Myocyte (in vitro differentiated cells): ENCODE results near the gene RIT1. TPM values are rescaled to one million over a fixed set of nuclear protein-coding genes. Genes with fewer than 3 reads are reported as not detected.
"Not testable (repeated sequence)": the region's sequence is repeated elsewhere in the genome, so short reads cannot be mapped to it uniquely, and the experiment has no call there.

Experiments used
- DNase-seq: peaks from one replicate; pipeline ENCODE4 v3.0.0-alpha.2; 2012; ENCODE audit warnings: low read depth
- total RNA-seq: library from RNA; depleted of rRNA; stranded (reverse); fragments of >200 nt; gene quantifications from 2 replicates; pipeline ENCODE4 v1.2.3, GENCODE V29; 2014

The RIT1 gene
- total RNA-seq, 1 donor from 2014 or later, result 72.0 TPM

- not testable (repeated sequence) for DNase-seq
Measured at GRCh38 chr1:155895617-155896016, 15.5 kb downstream of the RIT1 start.

DNA sequence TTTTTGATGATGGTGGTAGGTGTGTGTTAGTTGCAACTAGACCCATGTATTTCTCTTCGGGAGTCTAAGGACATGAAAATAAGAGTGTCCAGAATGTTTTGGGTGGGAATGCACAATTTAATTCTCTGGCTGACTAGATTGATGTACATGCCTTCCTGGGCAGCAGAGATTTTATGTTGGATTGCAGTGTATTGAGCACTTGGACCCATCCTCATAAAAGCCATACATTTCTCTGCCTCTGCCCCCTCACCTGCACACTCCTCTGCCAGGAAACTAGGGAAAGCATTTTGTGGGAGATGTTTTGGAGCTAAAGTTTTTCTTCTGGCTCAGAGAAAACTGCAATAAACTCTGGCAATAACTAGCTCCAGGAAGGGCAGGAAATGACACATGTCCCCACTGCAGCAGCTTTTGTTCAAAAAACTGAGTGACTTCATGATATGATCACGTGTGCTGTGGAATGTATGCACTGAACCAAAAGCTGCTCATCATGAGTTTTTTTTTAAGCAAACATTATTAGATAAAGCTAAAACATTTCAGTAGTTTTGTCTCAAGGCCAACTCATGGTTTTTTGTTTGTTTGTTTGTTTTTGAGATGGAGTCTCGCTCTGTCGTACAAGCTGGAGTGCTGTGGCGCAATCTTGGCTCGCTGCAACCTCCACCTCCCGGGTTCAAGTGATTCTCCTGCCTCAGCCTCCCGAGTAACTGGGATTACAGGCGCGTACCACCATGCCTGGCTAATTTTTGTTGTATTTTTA is 17.6 kb downstream of the RIT1 start:
- DNase-seq, result peak; percentile 40

DNA sequence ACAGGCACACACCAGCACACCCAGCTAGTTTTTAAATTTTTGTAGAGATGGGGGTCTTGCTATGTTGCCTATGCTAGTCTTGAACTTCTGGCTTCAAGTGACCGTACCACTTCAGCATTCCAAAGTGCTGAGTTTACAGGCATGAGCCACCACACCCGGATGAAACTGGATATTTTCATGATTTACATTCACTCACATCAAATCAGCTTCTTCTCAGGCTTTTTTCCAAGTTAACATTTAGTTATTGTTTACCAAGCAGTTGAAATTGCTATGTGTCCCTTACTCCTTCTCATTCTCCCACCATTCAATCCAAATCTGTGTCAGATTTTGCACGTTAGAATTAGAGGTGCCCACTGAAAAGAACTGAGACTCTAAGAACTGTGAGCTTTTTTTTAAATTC is 18.4 kb downstream of the RIT1 start:
- peak; percentile 48 for DNase-seq

GRCh38 chr1:155890251-155890650 is 20.9 kb downstream of the RIT1 start:
- DNase-seq, result no peak

DNA sequence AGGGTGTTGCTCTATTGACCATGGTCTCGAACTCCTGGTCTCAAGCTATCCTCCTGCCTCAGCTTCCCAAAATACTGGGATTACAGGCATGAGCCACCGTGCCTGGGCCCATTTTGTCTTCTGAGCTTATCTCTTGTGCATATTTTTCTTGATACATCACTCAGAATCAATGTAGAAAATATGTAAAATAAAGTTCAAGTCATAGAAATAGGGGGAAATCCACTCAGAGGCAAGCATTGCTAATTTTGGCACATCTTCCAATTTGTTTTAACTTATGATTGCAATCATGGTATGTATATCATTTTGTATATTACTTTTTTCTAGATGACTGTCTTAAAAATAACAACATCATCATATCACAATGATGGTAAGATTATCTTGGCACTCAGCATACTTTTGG is 21.6 kb downstream of the RIT1 start:
- DNase-seq, result no peak

GRCh38 chr1:155888481-155888880 is 22.7 kb downstream of the RIT1 start:
- DNase-seq, result peak; percentile 34

DNA sequence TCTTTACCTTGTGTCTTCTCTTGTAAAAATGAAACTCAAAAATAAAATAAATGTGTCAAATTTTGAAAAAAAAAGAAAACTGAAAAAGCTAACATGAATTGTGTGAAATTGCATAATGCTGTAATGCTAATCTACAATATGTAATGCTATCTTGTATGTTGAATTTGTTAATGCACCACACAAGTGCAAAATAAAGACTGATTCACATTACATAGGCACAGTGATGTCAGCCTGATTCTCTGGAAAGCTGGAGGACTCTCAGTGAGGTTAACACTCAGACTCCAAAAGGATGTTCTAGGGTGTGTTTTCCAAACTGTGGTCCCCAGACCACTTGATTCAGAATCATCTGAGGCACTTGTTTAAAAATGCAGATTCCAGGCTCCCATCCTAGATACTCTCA is 26.2 kb downstream of the RIT1 start:
- DNase-seq, result no peak

- peak; percentile 59 for DNase-seq
Measured at GRCh38 chr1:155884031-155884960, 26.9 kb downstream of the RIT1 start.

GRCh38 chr1:155882766-155883165 is 28.4 kb downstream of the RIT1 start:
- DNase-seq, result no peak

DNA sequence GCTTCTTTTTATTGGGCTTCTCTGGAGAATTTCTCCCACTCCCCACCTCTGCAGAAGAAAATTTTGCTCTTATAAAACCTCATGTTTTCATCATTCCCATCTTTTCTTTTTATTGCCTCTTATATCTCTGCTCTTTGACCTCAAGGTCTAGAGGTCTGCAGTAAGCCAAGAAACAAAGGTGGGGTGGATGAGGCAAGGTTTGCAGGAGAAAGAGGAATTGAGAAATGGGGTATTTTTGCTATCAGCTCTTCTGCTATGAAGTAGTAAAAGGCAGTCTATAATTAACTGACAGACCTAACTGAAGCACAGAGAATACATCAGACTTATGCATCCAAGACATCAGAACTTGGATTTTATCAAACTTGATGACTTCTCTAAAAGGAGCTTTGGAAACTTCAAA is 28.9 kb downstream of the RIT1 start:
- no peak for DNase-seq

- no peak for DNase-seq
Measured at GRCh38 chr1:155880950-155881349, 30.2 kb downstream of the RIT1 start.

DNA sequence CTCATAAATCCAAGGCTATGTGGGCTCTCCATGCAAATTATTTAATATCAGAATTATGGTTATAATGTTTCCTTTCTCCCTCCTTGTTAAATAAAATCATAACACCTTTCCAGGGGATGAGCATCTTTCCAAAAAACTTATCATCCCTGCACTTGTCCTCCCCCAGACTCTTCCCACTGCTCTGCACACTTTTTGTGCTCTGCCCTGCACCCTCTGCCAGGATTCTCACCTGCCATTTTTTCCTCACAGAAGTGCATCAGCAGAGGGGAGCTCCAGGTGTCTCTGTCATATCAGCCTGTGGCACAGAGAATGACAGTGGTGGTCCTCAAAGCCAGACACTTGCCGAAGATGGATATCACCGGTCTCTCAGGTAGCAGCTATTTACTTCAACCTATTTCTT is 30.9 kb downstream of the RIT1 start:
- no peak for DNase-seq

GRCh38 chr1:155877945-155878344 is 33.2 kb downstream of the RIT1 start:
- DNase-seq, result no peak

DNA sequence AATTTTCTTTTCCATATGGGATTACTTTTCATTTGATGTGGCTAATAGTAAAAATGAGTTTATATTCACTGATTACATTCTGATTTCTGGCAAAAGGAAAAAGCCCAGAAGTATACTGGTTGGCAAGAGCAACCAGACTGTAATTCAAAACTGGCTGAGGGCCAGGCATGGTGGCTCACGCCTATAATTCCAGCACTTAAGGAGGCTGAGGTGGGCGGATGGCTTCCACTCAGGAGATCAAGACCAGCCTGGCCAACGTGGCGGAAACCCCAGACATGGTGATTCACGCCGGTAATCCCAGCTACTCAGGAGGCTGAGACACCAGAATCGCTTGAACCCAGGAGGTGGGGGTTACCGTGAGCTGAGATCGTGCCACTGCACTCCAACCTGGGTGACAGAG is 37.3 kb downstream of the RIT1 start:
- no peak for DNase-seq

GRCh38 chr1:155872527-155872926 is 38.6 kb downstream of the RIT1 start:
- no peak for DNase-seq

DNA sequence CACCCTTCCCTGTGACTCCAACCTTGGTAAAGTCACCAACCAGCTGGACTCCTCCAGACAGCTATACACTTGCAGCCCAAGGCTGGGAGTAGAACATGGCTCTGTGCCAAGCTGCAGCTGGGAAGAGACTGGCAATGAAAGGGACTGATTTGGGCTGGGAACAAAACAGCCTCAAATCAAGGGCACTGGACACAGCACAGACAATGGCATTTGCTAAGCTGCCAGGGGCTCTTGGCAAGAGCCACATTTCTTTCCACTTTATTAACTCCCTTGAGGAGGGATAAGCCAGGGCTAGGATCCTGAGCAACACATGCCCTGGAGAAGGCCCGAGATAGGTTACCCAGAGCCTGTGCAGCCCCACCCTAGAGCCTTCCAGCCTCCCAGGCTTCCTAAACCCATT is 39.8 kb downstream of the RIT1 start:
- peak; percentile 63 for DNase-seq

GRCh38 chr1:155867766-155868165 is 43.4 kb downstream of the RIT1 start:
- no peak for DNase-seq

DNA sequence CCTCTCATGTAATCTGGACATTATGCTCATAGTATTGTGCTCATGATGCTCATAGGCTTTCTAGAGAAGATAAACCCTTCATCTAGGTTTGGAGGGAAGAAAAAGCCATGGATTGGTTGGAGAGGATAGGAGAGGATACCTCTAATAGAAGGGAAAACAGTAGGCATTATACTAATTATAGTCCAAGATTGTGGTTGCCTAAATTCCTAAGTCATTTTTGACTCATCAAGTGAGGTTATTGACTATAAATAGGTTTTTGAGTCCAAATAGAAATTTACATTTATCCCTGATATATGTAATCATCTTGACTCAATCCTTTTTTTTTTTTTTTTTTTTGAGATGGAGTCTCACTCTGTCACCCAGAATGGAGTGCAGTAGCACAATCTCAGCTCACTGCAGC is 46.8 kb downstream of the RIT1 start:
- peak; percentile 64 for DNase-seq

- DNase-seq, result no peak
Measured at GRCh38 chr1:155861896-155862295, 49.3 kb downstream of the RIT1 start.

DNA sequence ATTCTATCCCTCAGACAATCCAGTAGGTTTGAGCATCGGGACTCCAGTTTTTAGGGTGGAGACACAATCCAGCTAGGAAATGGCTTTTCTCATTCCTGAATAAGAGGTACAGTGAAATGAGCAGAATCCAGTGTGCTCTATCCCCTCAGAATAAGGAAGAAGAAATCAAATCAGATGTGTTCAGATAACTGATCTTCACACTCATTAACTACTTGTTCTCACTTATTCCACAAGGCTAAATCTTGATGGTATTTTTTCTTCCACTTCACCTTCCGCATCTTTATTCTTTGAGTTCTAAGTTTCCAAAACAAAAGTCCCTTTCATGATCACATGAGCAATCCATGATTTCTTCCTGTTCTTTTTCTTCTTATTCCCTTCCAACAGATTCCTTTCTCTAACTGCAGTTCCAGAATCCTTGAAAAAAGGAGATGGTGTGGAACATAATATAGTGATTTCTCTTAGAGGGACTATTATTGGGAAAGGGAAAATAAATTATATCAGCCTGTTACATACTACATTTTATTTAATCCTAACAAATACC is 50.1 kb downstream of the RIT1 start:
- DNase-seq, result no peak

DNA sequence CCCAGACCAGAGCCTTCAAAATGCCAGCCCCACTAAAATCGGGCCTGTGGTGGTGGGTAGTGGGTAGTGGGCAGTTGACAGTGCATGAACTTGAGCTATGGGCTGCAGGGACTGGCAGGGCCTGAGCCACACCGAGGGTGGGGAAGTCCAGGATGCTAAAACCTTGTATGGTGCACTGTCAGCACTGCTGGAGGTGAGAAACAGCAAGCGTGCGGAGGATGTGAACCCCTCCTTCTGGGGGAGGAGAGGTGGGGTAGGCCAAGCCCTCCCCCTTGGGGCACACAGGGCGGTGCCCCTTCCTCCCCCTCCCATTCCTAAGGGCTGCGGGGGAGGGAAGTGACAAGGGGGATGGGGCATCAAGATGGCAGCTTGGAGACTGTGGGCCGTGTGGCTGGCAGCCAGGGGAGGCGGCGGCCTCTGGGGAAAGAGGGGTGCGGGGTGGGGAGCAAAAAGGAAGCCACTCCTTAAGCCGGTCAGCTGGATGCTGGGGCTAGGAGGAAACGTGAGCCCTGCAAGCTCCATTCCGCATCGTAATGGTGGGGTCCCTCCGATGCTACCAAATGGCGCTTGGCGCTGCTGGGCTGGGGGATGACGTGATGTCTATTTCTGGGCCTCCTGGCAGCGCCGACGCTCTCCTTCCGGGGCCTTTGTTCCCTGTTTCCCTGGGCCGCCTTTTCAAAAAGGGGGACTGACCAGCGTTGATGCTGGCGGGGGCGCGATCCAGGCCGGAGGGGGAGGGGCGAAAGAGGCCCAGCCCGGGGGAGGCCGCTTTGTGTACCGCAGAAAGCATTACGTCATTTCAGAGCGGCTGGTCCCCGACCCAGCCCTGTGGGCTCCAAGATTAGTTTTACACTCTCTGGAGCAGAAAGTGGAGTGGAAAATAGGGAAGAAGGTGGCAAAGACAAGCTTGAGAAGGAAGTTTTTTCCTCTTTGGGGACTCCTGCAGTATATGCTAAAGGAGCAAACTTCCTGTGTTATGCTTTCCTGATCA is 51.0 kb downstream of the RIT1 start:
- peak; percentile 80 for DNase-seq
